ENCODE data around the gene GPR4. TPM values are rescaled to one million over a fixed set of nuclear protein-coding genes. Genes with fewer than 3 reads are reported as not detected.

The GPR4 gene
- total RNA-seq (0.14 TPM in 1 of 2 replicates, not detected in the other), polyA plus RNA-seq (0.14 TPM in 1 of 2 replicates, not detected in the other)

DNA sequence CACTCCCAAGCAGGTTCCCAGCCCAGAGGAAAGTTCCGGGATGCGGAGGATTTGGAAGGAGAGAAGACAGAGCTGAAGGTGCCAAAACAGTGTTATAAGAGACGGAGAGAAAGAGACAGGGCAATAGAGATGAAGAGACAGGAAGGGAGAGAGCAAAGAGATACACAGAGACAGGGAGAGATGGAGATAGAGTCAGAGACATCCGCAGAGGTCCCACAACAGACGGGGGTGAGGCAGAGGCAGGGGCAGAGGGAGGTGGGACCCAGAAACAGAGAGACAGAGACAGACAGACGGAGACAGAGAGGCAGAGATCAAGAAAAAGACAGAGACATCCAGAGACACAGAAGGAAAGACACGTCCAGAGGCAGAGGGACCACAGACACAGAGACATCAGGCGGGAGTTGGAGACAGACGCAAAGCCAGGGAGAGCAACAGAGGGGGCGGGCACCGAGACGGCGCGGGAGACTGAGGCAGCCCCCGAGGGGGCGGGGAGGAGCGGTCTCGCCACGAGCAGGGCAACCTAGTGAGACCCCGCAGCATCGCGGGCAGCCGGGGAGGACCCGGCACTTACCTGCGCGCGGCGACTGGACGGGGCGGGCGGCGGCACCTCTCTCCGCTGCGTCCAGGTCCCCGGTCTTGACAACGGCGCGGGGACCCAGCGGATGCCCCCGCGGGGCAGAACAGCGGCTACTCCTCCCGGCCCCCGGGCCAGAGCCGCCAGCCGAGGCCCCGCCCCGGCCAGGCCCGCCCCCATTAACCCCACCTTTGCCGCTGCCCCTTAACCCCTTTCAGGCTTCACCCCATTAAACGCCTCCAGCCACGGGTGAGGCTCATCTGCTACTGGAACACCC is at the start of gene GPR4:
Gene GPR4, minus strand, starts transcription at position 689 of the 851 bp plus-strand sequence. CDS start 10,346 bp downstream, outside the sequence.
- H3K4me3 ChIP-seq = no peak within 1 kb of the TSS
- H3K36me3 ChIP-seq = no peaks in the 10 kb centered on the region
- H3K4me1 ChIP-seq (ENCODE audit: low read depth) = no peaks in the 10 kb centered on the region
- TF ChIP-seq CTCF (IDR thresholded peaks at IDR 0.05; ENCODE audit: low read depth, low read length) = no peak
- no peak within 1 kb of the TSS for H3K27ac ChIP-seq
- DNase-seq (ENCODE audit: low read depth in 1 of 2, low spot score in 1 of 2) = peak; percentile 54 to 66
- H3K27me3 ChIP-seq = peaks cover 71% of the 10 kb centered on the region
- no peaks in the 10 kb centered on the region for H3K9me3 ChIP-seq (ENCODE audit: low read depth)

- H3K27me3 ChIP-seq = no peaks in the 10 kb centered on the region
- no peak for TF ChIP-seq CTCF (IDR thresholded peaks at IDR 0.05; ENCODE audit: low read depth, low read length)
These were observed 48.7 kb upstream of the GPR4 start for GRCh38 chr19:45650722-45651121.

DNA sequence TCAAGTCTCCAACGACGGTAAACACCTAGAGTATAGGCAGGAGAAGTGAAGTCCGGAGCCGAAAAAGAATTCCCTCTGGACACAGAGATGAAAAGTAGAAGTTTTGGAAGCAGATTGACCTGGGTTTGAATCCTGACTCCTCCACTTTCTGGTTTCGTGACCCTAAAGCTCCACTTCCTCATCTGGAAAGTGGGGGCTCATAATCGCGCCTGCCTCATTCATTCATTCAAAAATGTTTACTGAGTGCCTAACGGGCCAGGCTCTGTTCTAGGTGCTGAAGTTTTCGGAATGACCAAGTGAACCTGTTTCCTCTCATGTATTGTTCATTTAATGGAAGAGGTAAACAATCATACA is 44.3 kb upstream of the GPR4 start:
- H3K4me1 ChIP-seq (ENCODE audit: low read depth) = no peaks in the 10 kb centered on the region
- DNase-seq (ENCODE audit: low read depth in 1 of 2, low spot score in 1 of 2) = no peak
- no peak overlapping the region for H3K4me3 ChIP-seq
- no peaks in the 10 kb centered on the region for H3K27me3 ChIP-seq
- no peaks in the 10 kb centered on the region for H3K9me3 ChIP-seq (ENCODE audit: low read depth)
- no peak overlapping the region for H3K27ac ChIP-seq
- no peaks in the 10 kb centered on the region for H3K36me3 ChIP-seq
- no peak for TF ChIP-seq CTCF (IDR thresholded peaks at IDR 0.05; ENCODE audit: low read depth, low read length)

More at GRCh38 chr19:45650722-45651121, 48.7 kb upstream of the GPR4 start:
- Histone ChIP-seq H3K36me3 (no peaks in the 10 kb centered on the region), H3K4me1 (ENCODE audit: low read depth) (no peaks in the 10 kb centered on the region), H3K9me3 (ENCODE audit: low read depth) (no peaks in the 10 kb centered on the region), H3K27ac (no peak overlapping the region), H3K4me3 (no peak overlapping the region)
- no peak for DNase-seq (ENCODE audit: low read depth in 1 of 2, low spot score in 1 of 2)

- Histone ChIP-seq H3K36me3 (no peaks in the 10 kb centered on the region), H3K4me3 (peak overlapping the region; percentile 33), H3K4me1 (ENCODE audit: low read depth) (no peaks in the 10 kb centered on the region), H3K27ac (no peak overlapping the region), H3K9me3 (ENCODE audit: low read depth) (no peaks in the 10 kb centered on the region), H3K27me3 (no peaks in the 10 kb centered on the region)
- peak; percentile 93 to 98 for DNase-seq (ENCODE audit: low read depth in 1 of 2, low spot score in 1 of 2)
- TF ChIP-seq CTCF (IDR thresholded peaks at IDR 0.05; ENCODE audit: low read depth, low read length) = no peak
These were observed 43.8 kb upstream of the GPR4 start for GRCh38 chr19:45645631-45646344.

- Histone ChIP-seq H3K27ac (no peak overlapping the region), H3K4me3 (peak overlapping the region; percentile 33), H3K36me3 (no peaks in the 10 kb centered on the region), H3K27me3 (no peaks in the 10 kb centered on the region), H3K4me1 (ENCODE audit: low read depth) (no peaks in the 10 kb centered on the region), H3K9me3 (ENCODE audit: low read depth) (no peaks in the 10 kb centered on the region)
- DNase-seq (ENCODE audit: low read depth in 1 of 2, low spot score in 1 of 2) = no peak
- TF ChIP-seq CTCF (IDR thresholded peaks at IDR 0.05; ENCODE audit: low read depth, low read length) = no peak
These were observed 43.1 kb upstream of the GPR4 start for GRCh38 chr19:45645068-45645630.
